WTC11 (cell line): ENCODE data around the gene OSBPL5.

Experiments
- FOXK1 ChIP-seq: sonication (generic); formaldehyde crosslinking; IDR thresholded peaks from 2 replicates; pipeline ENCODE4 v1.8.0; 2022; ENCODE audit warnings: mild to moderate bottlenecking, moderate library complexity, missing genetic modification reagents
- JUN ChIP-seq: sonication (generic); formaldehyde crosslinking; IDR thresholded peaks from 2 replicates; pipeline ENCODE4 v1.8.0; 2023; ENCODE audit warnings: mild to moderate bottlenecking, missing genetic modification reagents
- TEAD4 ChIP-seq: sonication (generic); formaldehyde crosslinking; IDR thresholded peaks from 2 replicates; pipeline ENCODE4 v1.8.0; 2022; ENCODE audit warnings: mild to moderate bottlenecking, missing genetic modification reagents
- TP53 ChIP-seq: sonication (generic); formaldehyde crosslinking; IDR thresholded peaks from 2 replicates; pipeline ENCODE4 v1.8.1; 2023; ENCODE audit warnings: mild to moderate bottlenecking, missing genetic modification reagents
- ZNF416 ChIP-seq: fragments of 250-450 bp; sonication (Bioruptor Pico); IDR thresholded peaks from 2 replicates; pipeline ENCODE4 v1.9.0; 2021; ENCODE audit warnings: mild to moderate bottlenecking, inconsistent platforms
- TF ChIP-seq, protein P1 (sequence below): fragments of 250-450 bp; sonication (Bioruptor Pico); IDR thresholded peaks from 2 replicates; pipeline ENCODE4 v1.9.0; 2021; ENCODE audit warnings: mild to moderate bottlenecking, borderline replicate concordance
- TF ChIP-seq, protein P2 (sequence below): fragments of 200-600 bp; IDR thresholded peaks from 2 replicates; pipeline ENCODE4 v1.8.0; 2022; ENCODE audit warnings: antibody characterized with exemption

DNA sequence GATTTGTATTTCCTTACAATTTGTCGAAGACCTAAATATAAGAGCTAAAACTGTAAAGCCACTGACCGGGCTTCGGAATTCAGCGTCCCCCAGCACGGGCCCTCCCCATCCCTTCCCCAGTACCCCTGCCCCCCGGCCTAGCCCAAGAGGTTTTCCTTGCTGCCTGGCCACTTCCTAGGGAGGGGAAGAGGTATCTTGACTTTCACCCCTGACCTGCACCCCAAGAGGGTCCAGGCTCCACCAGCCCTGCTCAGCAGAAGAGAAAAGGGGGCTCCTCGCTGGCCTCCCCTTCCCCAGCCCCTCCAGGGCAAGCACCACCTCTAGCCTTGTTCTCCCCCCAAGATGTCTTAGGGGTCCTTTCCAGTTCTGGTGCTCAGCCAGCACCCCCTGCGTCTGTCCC is 81.8 kb downstream of the OSBPL5 start:
- TF ChIP-seq, protein P1, sequence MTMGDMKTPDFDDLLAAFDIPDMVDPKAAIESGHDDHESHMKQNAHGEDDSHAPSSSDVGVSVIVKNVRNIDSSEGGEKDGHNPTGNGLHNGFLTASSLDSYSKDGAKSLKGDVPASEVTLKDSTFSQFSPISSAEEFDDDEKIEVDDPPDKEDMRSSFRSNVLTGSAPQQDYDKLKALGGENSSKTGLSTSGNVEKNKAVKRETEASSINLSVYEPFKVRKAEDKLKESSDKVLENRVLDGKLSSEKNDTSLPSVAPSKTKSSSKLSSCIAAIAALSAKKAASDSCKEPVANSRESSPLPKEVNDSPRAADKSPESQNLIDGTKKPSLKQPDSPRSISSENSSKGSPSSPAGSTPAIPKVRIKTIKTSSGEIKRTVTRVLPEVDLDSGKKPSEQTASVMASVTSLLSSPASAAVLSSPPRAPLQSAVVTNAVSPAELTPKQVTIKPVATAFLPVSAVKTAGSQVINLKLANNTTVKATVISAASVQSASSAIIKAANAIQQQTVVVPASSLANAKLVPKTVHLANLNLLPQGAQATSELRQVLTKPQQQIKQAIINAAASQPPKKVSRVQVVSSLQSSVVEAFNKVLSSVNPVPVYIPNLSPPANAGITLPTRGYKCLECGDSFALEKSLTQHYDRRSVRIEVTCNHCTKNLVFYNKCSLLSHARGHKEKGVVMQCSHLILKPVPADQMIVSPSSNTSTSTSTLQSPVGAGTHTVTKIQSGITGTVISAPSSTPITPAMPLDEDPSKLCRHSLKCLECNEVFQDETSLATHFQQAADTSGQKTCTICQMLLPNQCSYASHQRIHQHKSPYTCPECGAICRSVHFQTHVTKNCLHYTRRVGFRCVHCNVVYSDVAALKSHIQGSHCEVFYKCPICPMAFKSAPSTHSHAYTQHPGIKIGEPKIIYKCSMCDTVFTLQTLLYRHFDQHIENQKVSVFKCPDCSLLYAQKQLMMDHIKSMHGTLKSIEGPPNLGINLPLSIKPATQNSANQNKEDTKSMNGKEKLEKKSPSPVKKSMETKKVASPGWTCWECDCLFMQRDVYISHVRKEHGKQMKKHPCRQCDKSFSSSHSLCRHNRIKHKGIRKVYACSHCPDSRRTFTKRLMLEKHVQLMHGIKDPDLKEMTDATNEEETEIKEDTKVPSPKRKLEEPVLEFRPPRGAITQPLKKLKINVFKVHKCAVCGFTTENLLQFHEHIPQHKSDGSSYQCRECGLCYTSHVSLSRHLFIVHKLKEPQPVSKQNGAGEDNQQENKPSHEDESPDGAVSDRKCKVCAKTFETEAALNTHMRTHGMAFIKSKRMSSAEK (CRISPR knock-in tag): no peak
- TF ChIP-seq FOXK1 (CRISPR knock-in tag): no peak
- TF ChIP-seq, protein P2, sequence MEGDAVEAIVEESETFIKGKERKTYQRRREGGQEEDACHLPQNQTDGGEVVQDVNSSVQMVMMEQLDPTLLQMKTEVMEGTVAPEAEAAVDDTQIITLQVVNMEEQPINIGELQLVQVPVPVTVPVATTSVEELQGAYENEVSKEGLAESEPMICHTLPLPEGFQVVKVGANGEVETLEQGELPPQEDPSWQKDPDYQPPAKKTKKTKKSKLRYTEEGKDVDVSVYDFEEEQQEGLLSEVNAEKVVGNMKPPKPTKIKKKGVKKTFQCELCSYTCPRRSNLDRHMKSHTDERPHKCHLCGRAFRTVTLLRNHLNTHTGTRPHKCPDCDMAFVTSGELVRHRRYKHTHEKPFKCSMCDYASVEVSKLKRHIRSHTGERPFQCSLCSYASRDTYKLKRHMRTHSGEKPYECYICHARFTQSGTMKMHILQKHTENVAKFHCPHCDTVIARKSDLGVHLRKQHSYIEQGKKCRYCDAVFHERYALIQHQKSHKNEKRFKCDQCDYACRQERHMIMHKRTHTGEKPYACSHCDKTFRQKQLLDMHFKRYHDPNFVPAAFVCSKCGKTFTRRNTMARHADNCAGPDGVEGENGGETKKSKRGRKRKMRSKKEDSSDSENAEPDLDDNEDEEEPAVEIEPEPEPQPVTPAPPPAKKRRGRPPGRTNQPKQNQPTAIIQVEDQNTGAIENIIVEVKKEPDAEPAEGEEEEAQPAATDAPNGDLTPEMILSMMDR: no peak
- TF ChIP-seq TP53 (CRISPR knock-in tag): no peak
- no peak for TF ChIP-seq JUN (CRISPR knock-in tag)
- TF ChIP-seq ZNF416 (CRISPR knock-in tag): no peak
- no peak for TF ChIP-seq TEAD4 (CRISPR knock-in tag)
